Pancreas (tissue), 10 donors: ENCODE results near the gene ABI3BP. TPM values are rescaled to one million over a fixed set of nuclear protein-coding genes. Genes with fewer than 3 reads are reported as not detected.

Source experiments
- ATAC-seq, 4 donors: fragments of 200-7000 bp; cut with Tn5 transposase; one replicate each; pipeline versions ENCODE4 v1.8.0 to v1.9.1; 2020; ENCODE audit warnings: mild to moderate bottlenecking in 4 of 4, moderate library complexity in 4 of 4
- DNase-seq, 6 donors: peaks; one replicate each; pipeline ENCODE4 v3.0.0-alpha.2; 2020
- FAIRE-seq: peaks from 2 replicates; lab custom pipeline; 2012; peaks lifted over from hg19 to GRCh38; lab: Jason Lieb, UNC
- H3K27ac ChIP-seq, 4 donors: fragments of 200-600 bp; sonication (generic); 1 replicate in 3 of 4; 2 replicates in 1 of 4; pipeline versions ENCODE4 v1.5.0 to v1.8.0; 2020
- H3K27me3 ChIP-seq, 4 donors: fragments of 200-600 bp; one replicate each; pipeline ENCODE4 v1.8.0; 2021
- H3K36me3 ChIP-seq, 3 donors: fragments of 200-600 bp; sonication (generic) in 1 of 3; one replicate each; pipeline versions ENCODE4 v1.5.0 to v1.8.0; 2020 to 2021
- H3K4me1 ChIP-seq, 3 donors: fragments of 200-600 bp; one replicate each; pipeline ENCODE4 v1.8.0; 2021
- H3K4me3 ChIP-seq, 4 donors: fragments of 200-600 bp; sonication (generic) in 2 of 4; one replicate each; pipeline versions ENCODE4 v1.5.0 to v1.8.0; 2020 to 2021
- H3K9me3 ChIP-seq, 4 donors: fragments of 200-600 bp; one replicate each; pipeline ENCODE4 v1.8.0; 2021
- WGBS, 2 donors: extraction: QIAGEN DNeasy Blood & Tissue Kit; methylation state at CpG; one replicate each; pipeline ENCODE4 v1.1.7; 2013; 5-methylcytosine and 5-hydroxymethylcytosine counted together
- intact Hi-C, 3 donors: fragments of 100-400 bp; cut with DNase I; formaldehyde crosslinking; loops; one replicate each; pipeline versions ENCODE4 v1.11.1 to v1.14.2; 2022
- polyA plus RNA-seq, 2 donors: library from polyadenylated mRNA; stranded (reverse); fragments of 200-250 nt; gene quantifications; one replicate each; pipeline ENCODE4 v1.2.3, GENCODE V29; 2013
- total RNA-seq, 6 donors: library from RNA; stranded (reverse); fragmentation: NEBNext Ultra II Directional in 4 of 6; extraction: Animal tissue kit (Norgen Biotek cat#: 25700) in 4 of 6; gene quantifications; one replicate each; pipeline versions ENCODE4 v1.2.1 to v1.2.4, GENCODE V29; 2021 to 2023
- TF ChIP-seq, protein P1 (sequence below), 4 donors: fragments of 200-600 bp; sonication (generic) in 3 of 4; IDR thresholded peaks; one replicate each; pipeline versions ENCODE4 v1.5.0 to v1.8.0; 2021; ENCODE audit warnings: antibody characterized with exemption in 4 of 4
- donor health status: healthy with polysubstance abuse.
- donor health status: DM: no; HTN: no; CAD: no; lungs with moderate emphysema.
- donor health status: DM: no; HTN: no; CAD: no.
- donor health status: control.
- donor health status: control.
- donor health status: Bipolar disorder and iron deficiency.
- donor health status: DM: yes; HTN: yes; CAD: no.
- donor health status: DM: no; HTN: no; CAD: no.
- donor health status: DM: no; HTN: no; CAD: no.
- donor health status: DM: yes; HTN: yes; CAD: no.

The ABI3BP gene
- total and polyA plus RNA-seq, 8 donors, result 2.6 to 25.3 (median 5.8) TPM

DNA sequence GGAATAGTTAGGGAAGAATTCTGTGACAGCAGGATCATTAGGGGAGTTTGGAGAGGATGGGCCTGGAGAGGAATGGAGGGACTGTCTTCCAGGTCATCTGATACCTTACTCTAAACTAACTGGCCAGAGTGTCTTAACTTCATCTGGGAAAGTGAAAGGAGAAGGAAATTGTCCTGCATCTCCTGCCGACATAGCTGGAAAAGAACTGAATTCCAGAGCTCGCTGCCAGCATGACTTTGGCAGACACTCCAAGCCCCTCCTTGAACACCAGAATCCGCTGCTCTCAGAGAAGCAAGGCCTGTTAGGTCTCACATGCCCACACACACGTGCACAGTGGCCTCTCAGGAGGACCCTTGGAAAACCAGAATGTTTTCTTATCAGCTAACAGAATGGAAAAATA lies 10.5 kb downstream of the ABI3BP start:
- Histone ChIP-seq H3K4me1 (no peaks in the 10 kb centered on the region), H3K36me3 (no peaks in the 10 kb centered on the region), H3K9me3 (no peaks in the 10 kb centered on the region), H3K27me3 (no peaks in the 10 kb centered on the region), H3K27ac (peak overlapping the region in 1 of 4 donors; percentile 2), H3K4me3 (peak overlapping the region in 1 of 4 donors; percentile 5)
- DNase-seq (peak in 1 of 6 donors; percentile 13), FAIRE-seq (no peak), ATAC-seq (peak in 3 of 4 donors; percentile 26 to 52 (median 30))
- WGBS, 2 donors, result 20 to 35% methylated on average over 4 of the region's 4 CpGs
- TF ChIP-seq, protein P1, sequence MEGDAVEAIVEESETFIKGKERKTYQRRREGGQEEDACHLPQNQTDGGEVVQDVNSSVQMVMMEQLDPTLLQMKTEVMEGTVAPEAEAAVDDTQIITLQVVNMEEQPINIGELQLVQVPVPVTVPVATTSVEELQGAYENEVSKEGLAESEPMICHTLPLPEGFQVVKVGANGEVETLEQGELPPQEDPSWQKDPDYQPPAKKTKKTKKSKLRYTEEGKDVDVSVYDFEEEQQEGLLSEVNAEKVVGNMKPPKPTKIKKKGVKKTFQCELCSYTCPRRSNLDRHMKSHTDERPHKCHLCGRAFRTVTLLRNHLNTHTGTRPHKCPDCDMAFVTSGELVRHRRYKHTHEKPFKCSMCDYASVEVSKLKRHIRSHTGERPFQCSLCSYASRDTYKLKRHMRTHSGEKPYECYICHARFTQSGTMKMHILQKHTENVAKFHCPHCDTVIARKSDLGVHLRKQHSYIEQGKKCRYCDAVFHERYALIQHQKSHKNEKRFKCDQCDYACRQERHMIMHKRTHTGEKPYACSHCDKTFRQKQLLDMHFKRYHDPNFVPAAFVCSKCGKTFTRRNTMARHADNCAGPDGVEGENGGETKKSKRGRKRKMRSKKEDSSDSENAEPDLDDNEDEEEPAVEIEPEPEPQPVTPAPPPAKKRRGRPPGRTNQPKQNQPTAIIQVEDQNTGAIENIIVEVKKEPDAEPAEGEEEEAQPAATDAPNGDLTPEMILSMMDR (IDR thresholded peaks at IDR 0.05), result no peak
- intact Hi-C loops, result no loop called here

DNA sequence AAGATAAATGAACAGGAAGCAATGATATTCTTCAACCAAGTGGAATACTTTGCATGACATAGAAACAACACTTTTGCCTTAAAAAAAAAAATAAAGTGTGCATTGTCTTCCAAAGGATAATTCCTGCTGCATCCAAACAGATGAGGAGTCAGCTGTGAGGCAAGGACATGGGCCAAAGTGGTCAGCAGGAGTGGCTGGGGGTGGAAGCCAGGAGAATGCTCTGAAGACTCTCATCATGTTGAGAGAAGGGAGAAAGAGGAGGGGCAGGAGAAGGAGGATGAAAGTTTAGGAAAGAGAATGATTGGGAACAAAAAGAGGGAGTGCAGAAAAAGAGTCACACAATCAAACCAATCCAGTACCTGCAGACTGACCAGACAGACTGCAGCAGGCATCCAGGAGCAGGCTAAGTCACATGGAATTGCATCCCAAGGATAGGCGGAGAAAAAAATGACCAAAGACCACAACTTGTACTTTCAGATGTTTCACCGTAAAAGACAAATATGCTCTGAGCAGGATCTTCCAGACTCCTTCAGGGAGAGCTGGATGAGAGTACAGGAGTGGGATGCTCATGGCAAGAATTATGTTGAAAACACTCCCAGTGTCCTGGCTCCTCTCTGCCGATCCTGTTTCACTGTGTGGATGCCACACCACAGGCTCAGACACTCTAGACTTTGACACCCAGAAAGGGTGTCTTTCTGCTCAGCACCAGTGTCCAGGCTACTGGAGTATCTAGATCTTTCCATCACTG lies 11.9 kb downstream of the ABI3BP start:
- Histone ChIP-seq H3K4me1 (no peaks in the 10 kb centered on the region), H3K9me3 (no peaks in the 10 kb centered on the region), H3K27ac (no peak overlapping the region), H3K36me3 (no peaks in the 10 kb centered on the region), H3K4me3 (no peak overlapping the region), H3K27me3 (no peaks in the 10 kb centered on the region)
- DNase-seq, result no peak
- no peak for FAIRE-seq
- intact Hi-C loops, result no loop called here
- WGBS, 2 donors, result 70 to 84% methylated on average over 3 of the region's 3 CpGs
- peak in 1 of 4 donors; percentile 34 for ATAC-seq
- TF ChIP-seq, protein P1 (IDR thresholded peaks at IDR 0.05), result no peak

DNA sequence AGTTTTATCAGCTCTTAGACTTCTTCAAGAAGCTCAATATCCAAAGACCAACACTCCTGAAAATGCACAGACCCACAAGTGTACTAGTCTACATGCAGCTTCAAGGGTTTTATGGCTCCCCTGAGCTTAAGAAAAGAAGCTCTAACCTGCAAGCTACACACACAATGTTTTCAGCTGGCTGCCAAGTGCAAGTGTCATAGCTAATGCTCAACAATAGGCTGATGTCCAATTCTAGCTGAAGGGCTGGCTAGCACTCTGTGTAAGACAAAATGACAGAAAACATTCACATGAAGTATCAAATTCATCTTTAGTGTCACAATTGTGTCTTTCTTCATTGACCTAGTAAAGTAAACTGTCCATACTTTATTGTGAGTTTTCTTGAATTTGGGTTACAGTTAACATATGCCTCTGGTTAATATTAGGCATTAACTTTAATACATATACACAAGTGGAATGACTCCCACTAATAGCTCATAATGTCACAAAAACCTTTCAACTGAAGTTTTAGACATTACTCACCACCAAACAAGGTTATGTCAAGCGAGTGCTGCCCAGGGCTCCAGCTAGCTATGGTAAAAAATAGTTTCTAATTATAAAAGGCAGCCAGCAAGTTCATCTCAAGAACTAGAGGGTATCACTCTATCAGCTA lies 15.1 kb downstream of the ABI3BP start:
- Histone ChIP-seq H3K4me3 (no peak overlapping the region), H3K9me3 (no peaks in the 10 kb centered on the region), H3K27me3 (no peaks in the 10 kb centered on the region), H3K27ac (no peak overlapping the region), H3K36me3 (no peaks in the 10 kb centered on the region), H3K4me1 (no peaks in the 10 kb centered on the region)
- ATAC-seq (no peak), FAIRE-seq (no peak), DNase-seq (no peak)
- intact Hi-C loops, result no loop called here
- TF ChIP-seq, protein P1 (IDR thresholded peaks at IDR 0.05), result no peak
- 73 to 78% methylated on average over 1 of the region's 1 CpG for WGBS, 2 donors

DNA sequence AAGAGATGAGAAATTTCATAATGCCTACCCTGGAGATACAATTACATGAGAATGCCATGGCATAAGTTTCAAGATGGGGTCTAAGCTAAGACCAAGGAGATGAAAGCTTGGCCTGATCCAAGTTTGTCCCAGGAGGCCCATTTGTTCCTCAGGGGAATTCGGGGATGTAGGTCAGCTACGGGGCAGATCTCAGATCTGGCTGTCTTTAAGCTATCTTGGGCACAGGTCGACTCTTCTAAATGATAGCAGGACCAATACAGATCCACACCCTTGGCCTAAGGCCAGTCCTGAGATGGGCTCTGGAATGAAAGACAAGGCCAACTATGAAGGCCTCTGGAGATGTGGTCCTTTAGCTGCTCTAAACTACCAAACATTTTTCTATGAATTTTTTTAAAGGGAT lies 16.6 kb downstream of the ABI3BP start:
- TF ChIP-seq, protein P1 (IDR thresholded peaks at IDR 0.05), result no peak
- Histone ChIP-seq H3K4me3 (no peak overlapping the region), H3K27me3 (no peaks in the 10 kb centered on the region), H3K4me1 (no peaks in the 10 kb centered on the region), H3K9me3 (no peaks in the 10 kb centered on the region), H3K36me3 (no peaks in the 10 kb centered on the region), H3K27ac (no peak overlapping the region)
- DNase-seq (no peak), FAIRE-seq (no peak), ATAC-seq (no peak)
- intact Hi-C loops, result no loop called here
- WGBS, 2 donors, result 68 to 72% methylated on average over 3 of the region's 3 CpGs

DNA sequence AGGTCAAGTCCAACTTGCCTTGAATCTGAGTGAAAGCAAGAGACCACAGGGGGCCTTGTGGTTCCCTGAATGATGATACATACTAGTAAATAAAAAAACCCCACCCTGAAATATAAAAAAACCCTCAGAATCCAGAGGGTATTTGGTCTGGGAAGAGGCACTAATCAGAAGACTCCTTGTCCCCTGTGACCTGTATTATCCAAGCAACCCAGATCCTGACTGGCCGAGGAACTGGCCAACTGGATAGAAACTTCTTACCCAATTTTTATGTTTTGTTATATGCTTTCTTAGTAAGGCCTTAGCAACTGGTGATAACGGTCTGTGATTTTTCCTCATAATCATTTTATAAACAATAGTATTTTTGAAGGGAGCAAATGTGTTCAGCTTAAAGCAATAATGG lies 17.5 kb downstream of the ABI3BP start:
- DNase-seq (no peak), FAIRE-seq (no peak), ATAC-seq (no peak)
- intact Hi-C loops, result no loop called here
- Histone ChIP-seq H3K27me3 (no peaks in the 10 kb centered on the region), H3K4me1 (no peaks in the 10 kb centered on the region), H3K9me3 (no peaks in the 10 kb centered on the region), H3K27ac (no peak overlapping the region), H3K36me3 (no peaks in the 10 kb centered on the region), H3K4me3 (no peak overlapping the region)
- TF ChIP-seq, protein P1 (IDR thresholded peaks at IDR 0.05), result no peak
- whole genome bisulfite sequencing, 2 donors, result 76 to 82% methylated on average over 2 of the region's 2 CpGs
